HG02798 (cell line): ENCODE results near the gene PZP.

Source experiments
- ATAC-seq: cut with Tn5 transposase; IDR thresholded peaks from one replicate; pipeline ENCODE4 v1.9.1; 2021; ENCODE audit warnings: mild to moderate bottlenecking; ENCODE audit not compliant: unreplicated experiment, poor library complexity

PZP gene

GRCh38 chr12:9127936-9128663 is 80.1 kb downstream of the PZP start:
- no peak for ATAC-seq

GRCh38 chr12:9127484-9127883 is 80.7 kb downstream of the PZP start:
- no peak for ATAC-seq

GRCh38 chr12:9124383-9125031 is 83.7 kb downstream of the PZP start:
- ATAC-seq, result no peak

GRCh38 chr12:9123781-9124382 is 84.3 kb downstream of the PZP start:
- no peak for ATAC-seq

- ATAC-seq, result no peak
Observed at GRCh38 chr12:9122091-9122609, 86.0 kb downstream of the PZP start.

- no peak for ATAC-seq
Observed at GRCh38 chr12:9120487-9121184, 87.6 kb downstream of the PZP start.

- ATAC-seq, result no peak
Observed at GRCh38 chr12:9118158-9118557, 90.0 kb downstream of the PZP start.

- ATAC-seq, result no peak
Observed at GRCh38 chr12:9115731-9116559, 92.2 kb downstream of the PZP start, which contains the start of gene A2M. A2M (minus strand) TSS chr12:9115919; CDS start chr12:9115849, 70 bp downstream.

GRCh38 chr12:9114946-9115345 is 93.2 kb downstream of the PZP start:
- no peak for ATAC-seq

GRCh38 chr12:9113987-9114309 is 94.2 kb downstream of the PZP start:
- ATAC-seq, result no peak

- ATAC-seq, result no peak
Observed at GRCh38 chr12:9113296-9113986, 94.8 kb downstream of the PZP start.

GRCh38 chr12:9112076-9112853 is 95.9 kb downstream of the PZP start:
- no peak for ATAC-seq

- no peak for ATAC-seq
Observed at GRCh38 chr12:9111525-9111924, 96.7 kb downstream of the PZP start.

- no peak for ATAC-seq
Observed at GRCh38 chr12:9109737-9110491, 98.3 kb downstream of the PZP start.

- ATAC-seq, result no peak
Observed at GRCh38 chr12:9109213-9109522, 99.0 kb downstream of the PZP start.

- no peak for ATAC-seq
Observed at GRCh38 chr12:9108504-9109212, 99.5 kb downstream of the PZP start.

- no peak for ATAC-seq
Observed at GRCh38 chr12:9107542-9107873, 100.7 kb downstream of the PZP start.
